ENCODE data around the gene NELL1. TPM values are rescaled to one million over a fixed set of nuclear protein-coding genes. Genes with fewer than 3 reads are reported as not detected.
A peak's percentile ranks its signal among the peaks of the same experiment; 100 is the strongest.

The NELL1 gene
- total RNA-seq, 6 experiments from 2014 or later, result not detected

DNA sequence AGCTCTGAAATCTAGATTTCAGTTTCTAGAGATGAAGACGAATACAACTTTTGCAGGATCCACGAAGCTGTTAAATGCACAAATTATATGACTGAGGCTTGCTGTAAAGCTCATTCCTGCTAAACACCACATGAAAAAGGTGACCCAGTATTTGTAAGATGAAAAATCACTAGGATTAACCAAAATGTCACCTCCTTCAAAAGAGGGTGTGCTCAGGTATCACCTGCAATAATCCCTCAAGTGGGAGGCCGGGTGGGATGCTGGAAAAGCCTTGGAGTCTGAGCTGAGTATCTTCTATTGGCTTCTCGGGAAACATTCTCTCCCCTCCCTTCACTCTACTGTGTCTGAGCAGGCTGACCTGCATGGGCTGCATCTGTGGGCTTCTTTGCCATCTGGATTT is 195.8 kb downstream of the NELL1 start:
- no peak for TF ChIP-seq POLR2A (IDR thresholded peaks at IDR 0.05)
- TF ChIP-seq, protein P1, sequence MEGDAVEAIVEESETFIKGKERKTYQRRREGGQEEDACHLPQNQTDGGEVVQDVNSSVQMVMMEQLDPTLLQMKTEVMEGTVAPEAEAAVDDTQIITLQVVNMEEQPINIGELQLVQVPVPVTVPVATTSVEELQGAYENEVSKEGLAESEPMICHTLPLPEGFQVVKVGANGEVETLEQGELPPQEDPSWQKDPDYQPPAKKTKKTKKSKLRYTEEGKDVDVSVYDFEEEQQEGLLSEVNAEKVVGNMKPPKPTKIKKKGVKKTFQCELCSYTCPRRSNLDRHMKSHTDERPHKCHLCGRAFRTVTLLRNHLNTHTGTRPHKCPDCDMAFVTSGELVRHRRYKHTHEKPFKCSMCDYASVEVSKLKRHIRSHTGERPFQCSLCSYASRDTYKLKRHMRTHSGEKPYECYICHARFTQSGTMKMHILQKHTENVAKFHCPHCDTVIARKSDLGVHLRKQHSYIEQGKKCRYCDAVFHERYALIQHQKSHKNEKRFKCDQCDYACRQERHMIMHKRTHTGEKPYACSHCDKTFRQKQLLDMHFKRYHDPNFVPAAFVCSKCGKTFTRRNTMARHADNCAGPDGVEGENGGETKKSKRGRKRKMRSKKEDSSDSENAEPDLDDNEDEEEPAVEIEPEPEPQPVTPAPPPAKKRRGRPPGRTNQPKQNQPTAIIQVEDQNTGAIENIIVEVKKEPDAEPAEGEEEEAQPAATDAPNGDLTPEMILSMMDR (IDR thresholded peaks at IDR 0.05), result no peak
- H3K27me3 ChIP-seq, result no peaks in the 10 kb centered on the region
- no peaks in the 10 kb centered on the region for H3K4me1 ChIP-seq
- ATAC-seq (no peak), DNase-seq (no peak)
- WGBS (ENCODE audit: insufficient coverage, low coverage, low lambda C conversion rate, missing lambda C conversion rate), result 39% methylated on average over 4 of the region's 4 CpGs
- no peaks in the 10 kb centered on the region for H3K9me3 ChIP-seq
- H3K36me3 ChIP-seq, result no peaks in the 10 kb centered on the region
- H3K4me3 ChIP-seq, result no peak overlapping the region
- H3K27ac ChIP-seq, result no peak overlapping the region
- intact Hi-C loops (cut with DNase I), result no loop called here

DNA sequence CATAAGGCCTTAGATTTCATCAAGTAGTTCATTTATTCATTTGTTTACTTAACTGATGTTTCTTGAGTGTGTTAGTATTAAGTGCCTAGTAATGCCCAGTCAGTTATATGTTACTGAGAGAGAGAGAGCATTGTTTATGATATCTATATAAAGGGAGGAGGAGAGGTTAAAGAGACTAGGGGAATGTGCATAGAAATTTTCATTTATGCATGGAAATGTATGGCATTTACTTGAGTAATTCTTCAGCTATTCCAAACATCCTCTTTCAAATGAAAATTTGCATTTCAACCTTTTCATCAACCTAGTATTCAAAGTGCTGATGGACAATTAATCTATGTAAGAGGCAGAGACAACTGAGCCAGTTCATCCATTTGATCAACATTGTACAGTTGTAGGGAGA is 199.7 kb downstream of the NELL1 start:
- no peak overlapping the region for H3K27ac ChIP-seq
- intact Hi-C loops (cut with DNase I), result no loop called here
- ATAC-seq, result no peak

DNA sequence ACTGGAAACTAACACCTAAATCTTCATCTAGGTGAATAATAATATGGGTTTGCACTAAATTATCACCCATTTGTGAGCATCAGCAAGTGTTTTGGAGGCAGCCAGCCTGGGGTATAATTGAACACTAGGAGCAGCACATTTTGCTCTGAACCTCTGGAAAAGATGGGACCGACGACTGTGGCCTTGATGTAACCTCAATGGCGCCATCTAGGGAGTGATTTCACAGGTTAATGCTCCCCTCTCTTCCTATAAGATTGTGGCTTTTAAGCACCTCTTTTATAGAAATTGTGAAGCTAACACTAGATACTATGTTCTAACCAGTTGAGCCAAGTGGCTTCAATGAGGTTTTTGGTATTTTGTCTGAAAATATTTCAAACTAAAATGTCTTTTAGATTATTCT is 203.7 kb downstream of the NELL1 start:
- 4% methylated on average over 3 of the region's 3 CpGs for WGBS (ENCODE audit: insufficient coverage, low coverage, low lambda C conversion rate, missing lambda C conversion rate)
- TF ChIP-seq, protein P1 (IDR thresholded peaks at IDR 0.05), result peak in 3 of 4 donors; percentile 10 to 27 (median 11)
- no peak for TF ChIP-seq POLR2A (IDR thresholded peaks at IDR 0.05)
- Histone ChIP-seq H3K27ac (no peak overlapping the region), H3K4me3 (no peak overlapping the region), H3K36me3 (no peaks in the 10 kb centered on the region), H3K27me3 (no peaks in the 10 kb centered on the region), H3K4me1 (no peaks in the 10 kb centered on the region), H3K9me3 (no peaks in the 10 kb centered on the region)
- ATAC-seq, result peak in 3 of 4 donors; percentile 20 to 33 (median 26)
- DNase-seq, result no peak
- intact Hi-C loops (cut with DNase I), result no loop called here

More for the DNA sequence above, 199.7 kb downstream of the NELL1 start:
- Histone ChIP-seq H3K36me3 (no peaks in the 10 kb centered on the region), H3K9me3 (no peaks in the 10 kb centered on the region), H3K4me1 (no peaks in the 10 kb centered on the region), H3K27me3 (no peaks in the 10 kb centered on the region), H3K4me3 (no peak overlapping the region)
- DNase-seq, result no peak
- TF ChIP-seq POLR2A (IDR thresholded peaks at IDR 0.05), result no peak
- TF ChIP-seq, protein P1 (IDR thresholded peaks at IDR 0.05), result no peak

DNA sequence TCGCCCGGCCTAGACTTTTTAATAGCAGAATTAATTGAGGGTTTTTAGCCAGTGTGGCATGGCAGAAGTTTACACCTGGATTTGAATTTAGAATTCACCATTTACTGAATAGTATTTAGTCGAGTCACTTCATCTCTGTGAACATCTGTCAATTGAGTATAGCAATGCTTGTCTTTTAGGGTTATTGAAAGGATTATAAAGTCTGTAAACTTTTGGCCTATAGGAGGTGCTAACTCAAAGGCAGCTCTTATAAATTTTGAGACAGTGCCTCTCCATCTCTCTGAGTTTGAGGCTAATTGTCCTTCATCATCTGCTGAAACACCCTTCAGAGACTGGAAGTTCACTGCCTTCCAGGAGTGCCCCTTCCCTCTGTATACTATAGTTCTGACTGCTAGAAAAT is 205.0 kb downstream of the NELL1 start:
- no peak for DNase-seq
- Histone ChIP-seq H3K9me3 (no peaks in the 10 kb centered on the region), H3K27ac (no peak overlapping the region), H3K27me3 (no peaks in the 10 kb centered on the region), H3K4me1 (no peaks in the 10 kb centered on the region), H3K36me3 (no peaks in the 10 kb centered on the region), H3K4me3 (no peak overlapping the region)
- 42% methylated on average over 1 of the region's 3 CpGs for WGBS (ENCODE audit: insufficient coverage, low coverage, low lambda C conversion rate, missing lambda C conversion rate)
- TF ChIP-seq, protein P1 (IDR thresholded peaks at IDR 0.05), result no peak
- TF ChIP-seq POLR2A (IDR thresholded peaks at IDR 0.05), result no peak
- intact Hi-C loops (cut with DNase I), result no loop called here
- ATAC-seq, result no peak

GRCh38 chr11:20875889-20876288 is 206.5 kb downstream of the NELL1 start:
- 7% methylated on average over 3 of the region's 3 CpGs for WGBS (ENCODE audit: insufficient coverage, low coverage, low lambda C conversion rate, missing lambda C conversion rate)
- ATAC-seq, result no peak
- intact Hi-C loops (cut with DNase I), result no loop called here

More at GRCh38 chr11:20875889-20876288, 206.5 kb downstream of the NELL1 start:
- no peaks in the 10 kb centered on the region for H3K36me3 ChIP-seq
- H3K9me3 ChIP-seq, result no peaks in the 10 kb centered on the region
- DNase-seq, result no peak
- no peak overlapping the region for H3K4me3 ChIP-seq
- H3K27me3 ChIP-seq, result no peaks in the 10 kb centered on the region
- no peaks in the 10 kb centered on the region for H3K4me1 ChIP-seq
- TF ChIP-seq POLR2A (IDR thresholded peaks at IDR 0.05), result no peak
- TF ChIP-seq, protein P1 (IDR thresholded peaks at IDR 0.05), result no peak
- H3K27ac ChIP-seq, result no peak overlapping the region
